ENCODE measurements around the gene SERPINB3.
A peak's percentile ranks its signal among the peaks of the same experiment; 100 is the strongest.
"Not testable (repeated sequence)": the region's sequence is repeated elsewhere in the genome, so short reads cannot be mapped to it uniquely, and the experiment has no call there.

SERPINB3 gene

DNA sequence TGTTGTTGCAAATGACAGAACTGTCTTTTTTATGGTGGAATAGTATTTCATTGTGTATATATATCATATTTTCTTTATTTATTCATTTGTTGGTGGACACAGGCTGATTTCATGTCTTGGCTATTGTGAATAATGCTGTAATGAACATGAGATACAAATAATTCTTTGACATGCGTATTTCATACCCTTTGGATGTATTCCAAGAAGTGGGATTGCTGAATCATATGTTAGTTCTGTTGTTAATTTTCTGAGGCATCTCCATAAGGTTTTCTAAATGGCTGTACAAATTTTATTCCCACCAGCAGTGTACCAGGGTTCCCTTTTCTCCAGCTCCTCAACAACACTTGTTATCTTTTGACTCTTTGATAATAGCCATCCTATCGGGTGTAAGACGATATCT, 11.4 kb downstream of the SERPINB3 start:
- DNase-seq (ENCODE audit: extremely low spot score, insufficient read length, low read depth): not testable (repeated sequence)

GRCh38 chr18:63648241-63648640, 13.5 kb downstream of the SERPINB3 start:
- FAIRE-seq (no peak), DNase-seq (ENCODE audit: extremely low spot score, insufficient read length, low read depth) (no peak)

More for the DNA sequence above, 11.4 kb downstream of the SERPINB3 start:
- not testable (repeated sequence) for FAIRE-seq

GRCh38 chr18:63646936-63647335, 14.8 kb downstream of the SERPINB3 start:
- FAIRE-seq (no peak), DNase-seq (ENCODE audit: extremely low spot score, insufficient read length, low read depth) (no peak)

DNA sequence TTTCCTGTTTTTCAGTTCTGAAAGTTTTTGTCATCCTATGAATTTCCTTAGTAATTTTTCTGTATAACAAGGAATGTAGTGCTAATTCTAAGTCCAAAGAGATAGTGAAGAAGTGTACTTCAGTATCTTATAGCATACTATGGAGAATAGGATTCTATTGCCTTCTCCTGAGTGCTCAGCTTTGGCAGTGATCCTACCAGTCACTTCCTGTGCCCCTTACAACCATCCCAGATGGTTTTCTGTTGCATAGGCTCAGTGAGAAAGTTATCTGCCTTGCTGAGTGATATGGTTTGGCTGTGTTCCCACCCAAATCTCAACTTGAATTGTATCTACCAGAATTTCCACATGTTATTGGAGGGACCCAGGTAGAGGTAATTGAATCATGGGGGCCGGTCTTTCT, 17.0 kb downstream of the SERPINB3 start:
- DNase-seq (ENCODE audit: extremely low spot score, insufficient read length, low read depth): not testable (repeated sequence)
- peak; percentile 12 for FAIRE-seq

DNA sequence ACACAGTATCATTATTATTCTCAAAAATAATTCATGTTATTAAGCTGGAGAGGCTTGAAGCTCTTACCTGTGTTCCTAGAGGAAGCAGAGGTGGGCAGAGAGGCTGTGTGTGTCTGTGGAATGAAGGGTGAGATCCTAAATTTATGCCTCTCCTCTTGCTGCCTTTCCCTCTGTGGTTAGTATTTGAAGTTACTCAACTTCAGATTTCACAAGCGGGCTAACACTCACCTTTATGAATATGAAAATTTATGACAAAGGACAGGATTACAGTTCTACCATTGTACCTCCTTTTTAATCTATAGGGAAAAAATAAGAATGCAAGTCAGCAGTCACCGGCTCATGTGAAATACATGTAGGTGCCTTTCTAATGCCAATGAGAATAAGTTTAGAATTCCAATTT, 17.6 kb downstream of the SERPINB3 start, which contains the start of gene SERPINB4:
SERPINB4 (minus strand) TSS at position 115 of the 400 bp plus-strand sequence. CDS start 679 bp downstream, outside the sequence.
- not testable (repeated sequence) for FAIRE-seq

DNA sequence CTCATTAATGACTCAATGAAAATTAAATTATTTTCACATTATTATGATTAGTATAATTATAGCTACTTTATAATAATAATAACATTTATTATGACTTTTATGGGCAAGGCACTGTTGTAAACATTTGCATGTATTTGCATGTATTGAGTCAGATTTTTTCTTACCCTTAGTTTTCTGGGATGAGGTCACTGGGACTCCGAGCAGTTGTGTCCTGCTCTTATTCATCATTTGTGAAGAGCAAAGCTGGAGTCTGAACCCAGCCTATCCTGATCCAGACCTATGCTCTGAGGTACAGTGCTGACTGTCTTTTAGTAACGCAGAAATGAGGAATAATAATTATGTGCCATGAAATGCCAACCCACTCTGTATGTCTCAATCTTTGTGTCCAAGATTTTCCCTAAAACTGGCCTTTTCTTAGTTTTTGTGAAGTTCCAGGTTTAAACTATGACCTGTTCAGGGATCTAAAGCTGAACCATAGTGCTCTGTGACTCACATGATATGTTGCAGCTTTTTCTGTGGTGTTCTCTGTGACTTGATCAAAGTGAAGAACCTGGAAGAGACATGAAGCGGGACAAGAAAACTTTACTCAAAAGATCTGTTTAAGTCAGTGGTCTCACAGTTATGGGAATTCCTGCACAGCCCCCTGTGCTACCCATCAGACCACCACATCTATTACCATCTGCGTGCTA, 18.9 kb downstream of the SERPINB3 start:
- FAIRE-seq; DNase-seq (ENCODE audit: extremely low spot score, insufficient read length, low read depth): not testable (repeated sequence)

More for the DNA sequence above, 17.6 kb downstream of the SERPINB3 start, which contains the start of gene SERPINB4:
- not testable (repeated sequence) for DNase-seq (ENCODE audit: extremely low spot score, insufficient read length, low read depth)

- FAIRE-seq: not testable (repeated sequence)
These were observed 20.5 kb downstream of the SERPINB3 start for GRCh38 chr18:63641157-63641680.

GRCh38 chr18:63637703-63638102, 24.0 kb downstream of the SERPINB3 start:
- DNase-seq (ENCODE audit: extremely low spot score, insufficient read length, low read depth) (no peak), FAIRE-seq (no peak)

More at GRCh38 chr18:63641157-63641680, 20.5 kb downstream of the SERPINB3 start:
- DNase-seq (ENCODE audit: extremely low spot score, insufficient read length, low read depth): not testable (repeated sequence)

DNA sequence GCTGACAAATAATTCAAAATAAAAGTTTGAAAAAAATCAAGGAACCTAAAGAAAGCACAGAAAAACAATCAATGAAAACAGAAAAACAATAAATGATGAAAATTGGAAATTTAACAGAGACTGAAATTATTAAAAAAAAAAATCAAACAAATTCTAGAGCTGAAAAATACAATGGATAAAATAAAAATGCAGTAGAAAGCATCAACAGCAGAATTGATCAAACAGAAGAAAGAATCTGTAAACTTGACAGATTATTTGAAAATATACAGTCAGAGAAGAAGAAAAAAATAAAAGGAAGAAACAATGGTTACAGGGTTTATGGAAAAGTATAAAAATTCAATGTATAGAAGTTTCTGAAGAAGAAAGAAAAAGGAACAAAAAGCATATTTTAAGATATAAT, 33.9 kb downstream of the SERPINB3 start:
- no peak for DNase-seq (ENCODE audit: extremely low spot score, insufficient read length, low read depth)
- no peak for FAIRE-seq

- no peak for FAIRE-seq
- no peak for DNase-seq (ENCODE audit: extremely low spot score, insufficient read length, low read depth)
These were observed 35.3 kb downstream of the SERPINB3 start for GRCh38 chr18:63626431-63626830.

DNA sequence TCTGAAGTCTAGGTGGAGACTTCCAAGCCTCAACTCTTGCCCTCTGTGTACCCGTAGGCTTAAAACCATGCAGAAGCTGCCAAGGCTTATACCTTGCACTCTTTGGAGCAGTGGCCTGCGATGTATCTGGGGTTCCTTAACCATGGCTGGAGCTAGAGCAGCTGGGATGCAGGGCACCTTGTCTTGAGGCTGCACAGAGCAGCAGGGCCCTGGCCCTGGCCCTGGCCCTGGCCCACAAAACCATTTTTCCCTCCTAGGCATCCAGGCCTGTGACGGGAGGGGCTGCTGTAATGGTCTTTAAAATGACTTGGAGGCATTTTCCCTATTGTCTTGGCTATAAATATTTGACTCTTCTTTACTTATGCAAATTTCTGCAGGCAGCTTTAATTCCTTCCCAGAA, 36.8 kb downstream of the SERPINB3 start:
- FAIRE-seq: no peak

GRCh38 chr18:63619661-63620060, 42.0 kb downstream of the SERPINB3 start:
- FAIRE-seq (no peak), DNase-seq (ENCODE audit: extremely low spot score, insufficient read length, low read depth) (no peak)

More for the DNA sequence above, 36.8 kb downstream of the SERPINB3 start:
- DNase-seq (ENCODE audit: extremely low spot score, insufficient read length, low read depth): no peak

DNA sequence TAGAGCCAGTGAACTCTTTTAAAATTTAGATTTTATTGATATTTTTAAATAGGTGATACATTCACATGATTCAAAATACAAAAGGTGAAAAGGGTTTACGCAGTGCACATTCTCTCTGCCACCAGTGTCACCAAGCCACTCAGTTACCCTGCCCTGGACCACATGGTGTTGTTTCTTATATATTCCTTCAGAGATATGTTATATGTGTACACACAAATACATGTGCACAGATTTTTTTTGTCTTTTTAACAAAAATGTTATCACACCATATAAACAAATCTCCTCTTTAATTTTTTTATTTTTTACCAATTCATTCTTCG, 43.8 kb downstream of the SERPINB3 start:
- DNase-seq (ENCODE audit: extremely low spot score, insufficient read length, low read depth): no peak
- no peak for FAIRE-seq

DNA sequence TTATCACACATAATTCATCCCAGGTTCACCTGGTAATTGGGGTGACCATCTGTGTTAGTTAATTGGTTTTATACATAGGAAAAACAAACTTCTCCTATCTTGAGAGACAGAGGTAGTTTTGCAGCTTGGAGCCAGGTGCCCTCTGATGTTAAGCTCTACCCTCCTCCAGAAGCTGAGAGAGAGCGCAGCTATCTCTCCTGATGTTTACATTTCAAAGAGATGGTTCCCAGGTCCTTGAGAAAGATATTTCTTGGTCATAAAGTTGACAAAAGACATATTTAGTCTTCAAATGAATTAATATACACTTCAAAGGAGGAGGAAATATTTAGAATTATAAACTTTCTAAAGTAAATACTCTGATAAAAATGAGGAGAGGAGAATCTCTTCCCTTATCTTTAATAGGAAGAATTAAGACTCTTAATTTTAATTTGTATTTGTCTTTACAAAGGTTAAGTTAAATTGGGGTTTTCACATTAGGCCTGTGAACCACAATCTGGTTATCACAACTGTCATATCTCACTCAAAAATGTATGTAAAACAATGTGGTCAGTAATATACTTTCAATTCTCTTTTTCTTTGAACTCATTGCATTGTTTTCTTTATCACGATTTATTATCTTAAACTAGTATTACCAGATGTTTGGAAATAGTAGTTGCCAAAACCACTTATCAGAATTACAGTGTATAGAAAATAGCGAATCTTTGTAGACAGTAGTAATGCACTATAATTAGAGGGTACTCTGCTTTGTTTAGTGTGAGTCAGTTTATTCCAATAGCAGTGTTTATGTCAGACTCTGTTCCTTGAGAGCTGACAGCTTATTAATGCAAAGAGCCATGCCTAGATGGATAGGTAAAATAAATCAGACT, 44.4 kb downstream of the SERPINB3 start:
- DNase-seq (ENCODE audit: extremely low spot score, insufficient read length, low read depth): no peak

GRCh38 chr18:63613420-63613819, 48.3 kb downstream of the SERPINB3 start:
- no peak for FAIRE-seq
- no peak for DNase-seq (ENCODE audit: extremely low spot score, insufficient read length, low read depth)

More for the DNA sequence above, 44.4 kb downstream of the SERPINB3 start:
- FAIRE-seq: no peak

DNA sequence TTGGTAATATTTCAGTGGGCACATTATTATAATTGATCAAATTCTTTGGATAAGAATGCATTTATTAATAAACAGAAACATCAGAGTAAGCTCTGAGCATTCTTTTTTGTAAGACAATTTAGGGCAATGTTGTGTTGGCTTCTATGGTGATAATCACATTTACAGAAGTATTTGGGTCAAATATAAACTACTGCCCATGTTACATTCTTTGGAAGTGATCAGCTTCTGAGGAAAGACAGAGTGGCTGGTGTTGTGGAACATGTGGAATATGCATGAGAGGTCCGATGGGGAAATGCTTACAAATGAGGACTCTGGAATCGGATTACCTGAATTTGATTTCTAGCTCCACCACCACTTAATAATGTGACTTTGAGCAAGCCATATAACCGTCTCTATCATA, 55.2 kb downstream of the SERPINB3 start:
- no peak for DNase-seq (ENCODE audit: extremely low spot score, insufficient read length, low read depth)
- FAIRE-seq: no peak

Measured in GM18507 (cell line).